GM12865 (cell line): ENCODE measurements around the gene PML.

Experiments
- DNase-seq: peaks from one replicate; pipeline ENCODE4 v3.0.0; 2010; ENCODE audit warnings: low read depth
- H3K4me3 ChIP-seq: 2 replicates; pipeline ENCODE4 v1.5.1; 2011; ENCODE audit warnings: mild to moderate bottlenecking, low read depth, low read length, control low read depth
- CTCF ChIP-seq: IDR thresholded peaks from 2 replicates; pipeline ENCODE4 v1.5.1; 2011; ENCODE audit warnings: low read length, control low read depth, low read depth, inconsistent platforms; ENCODE audit not compliant: insufficient read depth; ENCODE audit errors: missing control alignments

Gene PML

GRCh38 chr15:74008901-74009300 lies 14.4 kb downstream of the PML start:
- no peak for TF ChIP-seq CTCF
- no peak overlapping the region for H3K4me3 ChIP-seq
- DNase-seq: no peak

- H3K4me3 ChIP-seq: no peak overlapping the region
- TF ChIP-seq CTCF: no peak
- DNase-seq: no peak
Measured at GRCh38 chr15:74010929-74011540, 16.5 kb downstream of the PML start.

GRCh38 chr15:74011610-74012009 lies 17.1 kb downstream of the PML start:
- TF ChIP-seq CTCF: no peak
- no peak for DNase-seq
- no peak overlapping the region for H3K4me3 ChIP-seq

- no peak overlapping the region for H3K4me3 ChIP-seq
- no peak for TF ChIP-seq CTCF
- DNase-seq: no peak
Measured at GRCh38 chr15:74013374-74013894, 18.9 kb downstream of the PML start.

- no peak overlapping the region for H3K4me3 ChIP-seq
- DNase-seq: no peak
- no peak for TF ChIP-seq CTCF
Measured at GRCh38 chr15:74019734-74020133, 25.2 kb downstream of the PML start.

GRCh38 chr15:74022706-74023470 lies 28.4 kb downstream of the PML start:
- no peak for DNase-seq
- no peak overlapping the region for H3K4me3 ChIP-seq
- no peak for TF ChIP-seq CTCF

GRCh38 chr15:74024687-74025086 lies 30.2 kb downstream of the PML start:
- H3K4me3 ChIP-seq: no peak overlapping the region
- TF ChIP-seq CTCF: no peak
- DNase-seq: no peak
